Breast epithelium (tissue), 4 donors: Measurements from ENCODE around the gene PUM2. TPM values are rescaled to one million over a fixed set of nuclear protein-coding genes. Genes with fewer than 3 reads are reported as not detected.

Experiments
- DNase-seq, 2 donors: peaks; one replicate each; pipeline ENCODE4 v3.0.0-alpha.2; 2019; ENCODE audit warnings: low spot score in 2 of 2
- H3K27ac ChIP-seq, 2 donors: fragments of 200-600 bp; sonication (generic) in 1 of 2; one replicate each; pipeline ENCODE4 v1.5.1; 2016 to 2019; ENCODE audit warnings: mild to moderate bottlenecking in 1 of 2
- H3K27me3 ChIP-seq, 2 donors: fragments of 200-600 bp; sonication (generic) in 1 of 2; one replicate each; pipeline versions ENCODE4 v1.5.1 to v1.6.0; 2017 to 2019; ENCODE audit warnings: control low read depth in 1 of 2, mild to moderate bottlenecking in 1 of 2
- H3K36me3 ChIP-seq: fragments of 200-600 bp; one replicate; pipeline ENCODE4 v1.5.1; 2019
- H3K4me1 ChIP-seq, 2 donors: fragments of 200-600 bp; sonication (generic); one replicate each; pipeline ENCODE4 v1.5.1; 2016 to 2019; ENCODE audit warnings: control low read depth in 1 of 2
- H3K4me3 ChIP-seq, 3 donors: fragments of 200-600 bp; sonication (generic); 1 replicate in 2 of 3; 2 replicates in 1 of 3; pipeline ENCODE4 v1.5.1; 2016 to 2019; ENCODE audit warnings: mild to moderate bottlenecking in 3 of 3, moderate library complexity in 2 of 3
- H3K9me3 ChIP-seq, 2 donors: fragments of 200-600 bp; sonication (generic) in 1 of 2; one replicate each; pipeline ENCODE4 v1.5.1; 2016 to 2019; ENCODE audit warnings: control low read depth in 1 of 2
- POLR2A ChIP-seq: fragments of 450-650 bp; IDR thresholded peaks from one replicate; pipeline ENCODE4 v1.6.1; 2016; ENCODE audit warnings: antibody characterized with exemption, mild to moderate bottlenecking, moderate library complexity
- POLR2AphosphoS5 ChIP-seq, 3 donors: sonication (generic); formaldehyde crosslinking; IDR thresholded peaks; one replicate each; pipeline ENCODE4 v1.6.1; 2017; ENCODE audit warnings: antibody characterized with exemption in 3 of 3
- intact Hi-C: fragments of 100-400 bp; cut with DNase I; formaldehyde crosslinking; loops from one replicate; pipeline ENCODE4 v1.15.1; 2023; ENCODE audit warnings: low total_unique reads
- total RNA-seq, 3 donors: library from RNA; depleted of rRNA; stranded (reverse); fragments of >200 nt; gene quantifications; one replicate each; pipeline ENCODE4 v1.1.0, GENCODE V29; 2016
- TF ChIP-seq, protein P1 (sequence below), 3 donors: fragments of 450-650 bp; IDR thresholded peaks; one replicate each; pipeline ENCODE4 v1.5.1; 2016 to 2017; ENCODE audit warnings: antibody characterized with exemption in 3 of 3, mild to moderate bottlenecking in 3 of 3, moderate library complexity in 3 of 3

Gene PUM2
- total RNA-seq, 3 donors from 2014 or later: 69.3 to 94.0 (median 92.8) TPM

DNA sequence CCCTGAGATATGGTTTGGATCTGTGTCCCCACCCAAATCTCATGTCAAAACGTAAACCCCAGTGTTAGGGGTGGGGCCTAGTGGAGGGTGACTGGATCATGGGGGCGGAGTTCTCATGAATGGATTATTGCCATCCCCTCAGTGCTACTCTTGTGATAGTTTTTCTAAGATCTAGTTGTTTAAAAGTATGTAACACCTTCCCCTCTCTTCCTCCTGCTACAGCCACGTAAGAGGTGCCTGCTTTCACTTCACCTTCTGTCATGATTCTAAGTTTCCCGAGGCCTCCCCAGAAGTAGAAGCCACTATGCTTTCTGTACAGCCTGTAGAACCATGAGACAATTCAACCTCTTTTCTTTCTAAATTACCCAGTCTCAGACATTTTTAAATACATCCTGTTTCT, 16.9 kb downstream of the PUM2 start:
- Histone ChIP-seq H3K4me3 (no peak overlapping the region), H3K9me3 (peaks cover 0 to 6% of the 10 kb centered on the region in 2 donors), H3K27ac (no peak overlapping the region), H3K36me3 (no peaks in the 10 kb centered on the region), H3K4me1 (no peaks in the 10 kb centered on the region), H3K27me3 (no peaks in the 10 kb centered on the region)
- TF ChIP-seq, protein P1, sequence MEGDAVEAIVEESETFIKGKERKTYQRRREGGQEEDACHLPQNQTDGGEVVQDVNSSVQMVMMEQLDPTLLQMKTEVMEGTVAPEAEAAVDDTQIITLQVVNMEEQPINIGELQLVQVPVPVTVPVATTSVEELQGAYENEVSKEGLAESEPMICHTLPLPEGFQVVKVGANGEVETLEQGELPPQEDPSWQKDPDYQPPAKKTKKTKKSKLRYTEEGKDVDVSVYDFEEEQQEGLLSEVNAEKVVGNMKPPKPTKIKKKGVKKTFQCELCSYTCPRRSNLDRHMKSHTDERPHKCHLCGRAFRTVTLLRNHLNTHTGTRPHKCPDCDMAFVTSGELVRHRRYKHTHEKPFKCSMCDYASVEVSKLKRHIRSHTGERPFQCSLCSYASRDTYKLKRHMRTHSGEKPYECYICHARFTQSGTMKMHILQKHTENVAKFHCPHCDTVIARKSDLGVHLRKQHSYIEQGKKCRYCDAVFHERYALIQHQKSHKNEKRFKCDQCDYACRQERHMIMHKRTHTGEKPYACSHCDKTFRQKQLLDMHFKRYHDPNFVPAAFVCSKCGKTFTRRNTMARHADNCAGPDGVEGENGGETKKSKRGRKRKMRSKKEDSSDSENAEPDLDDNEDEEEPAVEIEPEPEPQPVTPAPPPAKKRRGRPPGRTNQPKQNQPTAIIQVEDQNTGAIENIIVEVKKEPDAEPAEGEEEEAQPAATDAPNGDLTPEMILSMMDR (IDR thresholded peaks at IDR 0.05): no peak
- TF ChIP-seq POLR2AphosphoS5 (IDR thresholded peaks at IDR 0.05) (no peak), POLR2A (no peak)
- intact Hi-C loops: no loop called here
- DNase-seq: no peak

DNA sequence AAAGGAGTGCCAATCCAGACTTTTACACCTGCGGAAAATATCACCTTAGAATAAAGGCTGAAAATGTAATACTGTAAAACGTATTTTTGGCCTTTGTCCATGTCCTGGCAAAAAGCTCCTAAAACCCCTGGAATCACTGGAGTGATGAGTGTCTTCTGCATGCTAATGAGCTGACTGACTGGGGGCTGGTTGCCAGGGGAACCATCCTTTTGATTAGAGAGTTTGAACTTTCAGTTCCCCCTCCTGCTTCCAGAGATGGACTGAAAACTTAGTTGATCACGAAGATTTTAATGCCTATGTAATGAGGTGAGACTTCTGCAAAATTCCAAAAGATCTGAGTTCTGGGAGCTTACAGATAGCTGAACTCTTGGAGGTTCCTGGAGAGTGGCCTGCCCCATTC, 20.5 kb downstream of the PUM2 start:
- H3K9me3 ChIP-seq: peaks cover 0 to 6% of the 10 kb centered on the region in 2 donors
- H3K4me1 ChIP-seq: no peaks in the 10 kb centered on the region
- TF ChIP-seq, protein P1 (IDR thresholded peaks at IDR 0.05): no peak
- TF ChIP-seq POLR2A (no peak), POLR2AphosphoS5 (IDR thresholded peaks at IDR 0.05) (no peak)
- no peaks in the 10 kb centered on the region for H3K36me3 ChIP-seq
- intact Hi-C loops: no loop called here
- no peak overlapping the region for H3K4me3 ChIP-seq
- no peaks in the 10 kb centered on the region for H3K27me3 ChIP-seq
- no peak overlapping the region for H3K27ac ChIP-seq
- DNase-seq: no peak

DNA sequence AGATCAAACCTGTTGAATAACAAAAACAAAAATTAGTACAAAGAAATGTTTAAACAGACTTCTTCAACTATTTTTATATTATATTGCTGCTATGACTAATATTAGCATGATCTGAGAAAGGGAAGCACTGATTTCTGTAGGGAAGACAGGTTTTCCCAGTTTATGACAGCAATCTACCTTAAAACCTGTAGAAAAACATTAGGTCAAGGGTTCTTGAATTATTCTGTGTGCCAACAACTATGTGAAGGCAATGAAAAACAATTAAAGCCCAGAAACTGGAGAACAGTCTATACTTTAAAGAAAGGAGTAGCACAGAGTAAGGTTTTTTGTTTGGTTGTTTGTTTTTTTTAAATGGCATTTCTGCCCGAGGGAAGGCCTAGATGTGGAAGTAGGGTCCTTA, 23.3 kb downstream of the PUM2 start:
- H3K27me3 ChIP-seq: no peaks in the 10 kb centered on the region
- H3K36me3 ChIP-seq: no peaks in the 10 kb centered on the region
- intact Hi-C loops: no loop called here
- DNase-seq: no peak
- H3K4me3 ChIP-seq: no peak overlapping the region
- H3K27ac ChIP-seq: peak overlapping the region; percentile 5 to 9
- TF ChIP-seq POLR2A (no peak), POLR2AphosphoS5 (IDR thresholded peaks at IDR 0.05) (no peak)
- TF ChIP-seq, protein P1 (IDR thresholded peaks at IDR 0.05): no peak
- peaks cover 0 to 6% of the 10 kb centered on the region in 2 donors for H3K9me3 ChIP-seq
- H3K4me1 ChIP-seq: no peaks in the 10 kb centered on the region

DNA sequence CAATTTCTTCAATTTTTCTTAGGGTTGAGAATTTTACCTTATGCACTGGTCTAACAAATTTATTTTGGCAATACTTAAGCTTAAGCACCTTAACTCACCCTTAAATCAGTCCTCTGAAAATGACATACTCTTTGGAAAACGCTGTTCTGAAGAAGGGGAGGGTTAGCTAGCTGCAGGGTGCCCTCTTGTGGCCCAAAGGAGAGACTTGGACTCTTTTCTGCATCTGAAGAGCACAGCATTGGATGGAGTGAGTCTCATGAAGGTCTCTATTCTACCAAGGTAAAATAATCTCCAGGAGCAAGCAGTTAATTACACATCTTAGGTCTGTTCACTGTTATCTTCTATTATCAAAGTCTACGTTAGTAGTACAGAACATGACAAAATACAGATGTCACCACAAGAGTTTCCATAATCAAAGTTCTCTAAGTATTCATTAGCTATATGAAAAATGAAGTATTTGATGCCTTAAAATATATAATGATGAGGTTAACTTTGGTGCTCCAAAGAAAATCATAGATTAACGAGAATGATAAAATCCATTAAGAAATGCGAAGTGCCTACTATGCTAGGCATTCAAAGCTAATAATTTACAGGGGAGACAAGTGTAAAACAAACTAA, 24.4 kb downstream of the PUM2 start:
- no peaks in the 10 kb centered on the region for H3K4me1 ChIP-seq
- H3K27ac ChIP-seq: no peak overlapping the region
- intact Hi-C loops: no loop called here
- TF ChIP-seq POLR2AphosphoS5 (IDR thresholded peaks at IDR 0.05): no peak
- no peak for TF ChIP-seq POLR2A
- TF ChIP-seq, protein P1 (IDR thresholded peaks at IDR 0.05): peak in 2 of 3 donors; percentile 46 to 58
- no peaks in the 10 kb centered on the region for H3K27me3 ChIP-seq
- H3K9me3 ChIP-seq: peaks cover 0 to 6% of the 10 kb centered on the region in 2 donors
- H3K4me3 ChIP-seq: no peak overlapping the region
- no peak for DNase-seq
- no peaks in the 10 kb centered on the region for H3K36me3 ChIP-seq

GRCh38 chr2:20322527-20323300, 27.9 kb downstream of the PUM2 start:
- Histone ChIP-seq H3K4me1 (no peaks in the 10 kb centered on the region), H3K27me3 (no peaks in the 10 kb centered on the region), H3K27ac (no peak overlapping the region), H3K9me3 (no peaks in the 10 kb centered on the region), H3K4me3 (no peak overlapping the region), H3K36me3 (peaks cover 4% of the 10 kb centered on the region)
- TF ChIP-seq POLR2A (no peak), POLR2AphosphoS5 (IDR thresholded peaks at IDR 0.05) (no peak)
- TF ChIP-seq, protein P1 (IDR thresholded peaks at IDR 0.05): no peak
- intact Hi-C loops: no loop called here
- no peak for DNase-seq
